PC-3 (cell line): ENCODE results near the gene RALGDS.

ENCODE experiments used
- CTCF ChIP-seq: fragments of 300-600 bp; sonication (generic); conservative IDR thresholded peaks from 2 replicates; pipeline ENCODE4 v1.5.1; 2017; ENCODE audit warnings: antibody characterized with exemption, low read depth, mild to moderate bottlenecking, low read length
- EZH2 ChIP-seq: fragments of 300-600 bp; sonication (generic); IDR thresholded peaks from one replicate; pipeline ENCODE4 v1.6.1; 2017; ENCODE audit warnings: antibody characterized with exemption, mild to moderate bottlenecking, low read length; ENCODE audit not compliant: unreplicated experiment
- EZH2phosphoT487 ChIP-seq: fragments of 300-600 bp; sonication (generic); IDR thresholded peaks from 2 replicates; pipeline ENCODE4 v1.6.1; 2018; ENCODE audit warnings: mild to moderate bottlenecking, antibody characterized with exemption, low read length, borderline replicate concordance

- TF ChIP-seq CTCF (no peak), EZH2 (no peak), EZH2phosphoT487 (no peak)
Measured at GRCh38 chr9:133122935-133123611, 2.0 kb upstream of the RALGDS start.
